ENCODE results near the gene TTF1. TPM values are rescaled to one million over a fixed set of nuclear protein-coding genes. Genes with fewer than 3 reads are reported as not detected.

TTF1 gene
- total and polyA plus RNA-seq, 9 of the 15 experiments (the other 6 are each of a cell fraction or from before 2014, with no cell fraction given), result 9.0 to 18.5 (median 15.8) TPM

DNA sequence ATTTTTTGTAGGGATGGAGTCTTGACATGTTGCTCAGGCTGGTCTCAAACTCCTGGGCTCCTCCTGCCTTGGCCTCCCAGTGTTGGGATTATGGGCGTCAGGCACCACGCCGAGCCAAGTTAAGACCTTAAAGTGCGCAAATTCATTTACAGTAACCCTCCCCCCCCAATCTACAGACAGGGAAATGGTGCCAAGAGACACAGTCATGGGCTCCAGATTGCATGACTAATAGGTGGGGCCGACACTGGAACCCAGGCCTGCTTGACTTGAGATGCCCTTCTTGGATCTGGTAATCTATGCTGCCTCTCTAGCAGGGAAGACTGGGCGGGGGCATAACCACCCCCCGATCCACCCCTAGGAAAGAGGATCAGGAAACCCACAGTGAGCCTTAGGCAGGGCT is 19.5 kb downstream of the TTF1 start (continued):
- TF ChIP-seq CEBPG (CRISPR knock-in tag; IDR thresholded peaks at IDR 0.05) (no peak), CEBPG (tag; conservative IDR thresholded peaks at IDR 0.05 in 1 of 2, IDR thresholded peaks at IDR 0.05 in 1 of 2) (no peak)

DNA sequence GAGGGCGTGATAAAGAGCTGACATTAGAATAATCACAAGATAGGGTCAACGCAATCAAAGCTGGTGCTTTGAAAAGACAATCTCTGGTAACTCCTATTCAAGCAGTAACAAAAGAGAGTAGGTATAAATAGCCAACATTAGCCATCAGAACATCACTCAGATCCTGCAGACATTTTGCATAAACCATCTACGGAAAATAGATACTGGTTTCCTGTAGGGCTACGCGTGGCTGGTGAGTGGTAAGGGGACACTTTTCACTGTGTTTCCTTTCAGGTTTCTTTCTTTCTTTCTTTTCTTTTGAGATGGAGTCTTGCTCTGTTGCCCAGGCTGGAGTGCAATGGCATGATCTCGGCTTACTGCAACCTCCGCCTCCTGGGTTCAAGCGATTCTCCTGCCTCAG is 22.3 kb downstream of the TTF1 start:
- Histone ChIP-seq H3K4me3 (no peak overlapping the region), H3K36me3 (ENCODE audit: control insufficient read depth, insufficient read depth, low read length) (peaks cover 72% of the 10 kb centered on the region; the same call in 2 of the 3 replicates), H2AFZ (ENCODE audit: low read depth, low read length) (no peak overlapping the region), H3K27me3 (ENCODE audit: control insufficient read depth in 2 of 2, insufficient read depth in 2 of 2, low read length in 2 of 2) (no peaks in the 10 kb centered on the region), H3K4me2 (ENCODE audit: insufficient read depth, low read length) (no peak overlapping the region), H4K20me1 (replicated peaks; ENCODE audit: control insufficient read depth, insufficient read depth, low read length) (no peaks in the 10 kb centered on the region), H3K9me3 (replicated peaks; ENCODE audit: control insufficient read depth, insufficient read depth, low read depth, low read length) (no peaks in the 10 kb centered on the region), H3K4me1 (replicated peaks in 1 of 2; ENCODE audit: control insufficient read depth in 2 of 2, insufficient read depth in 2 of 2, low read length in 2 of 2) (no peaks in the 10 kb centered on the region), H3K9me1 (ENCODE audit: control insufficient read depth, insufficient read depth, low read length) (peaks cover 5% of the 10 kb centered on the region), H3K79me2 (ENCODE audit: control insufficient read depth, insufficient read depth, low read length) (no peaks in the 10 kb centered on the region), H3K27ac (ENCODE audit: extremely low read depth, low read depth, low read length) (no peak overlapping the region), H3K9ac (ENCODE audit: insufficient read depth in 1 of 2, low read depth in 2 of 2, low read length in 2 of 2) (no peak overlapping the region)
- ChIA-PET POLR2A (interaction anchor here (1.2 kb wide), 1 partner anchor 12 kb away, joined by 3 read pairs; no protein-coding TSS in a partner anchor), CTCF (ENCODE audit: low intra/inter-chr PET ratio) (no interaction called here)
- in situ Hi-C loops (cut with MboI), result no loop called here
- no TSS peak for BruUV-seq (replicated peaks)
- intact Hi-C loops (cut with micrococcal nuclease), result no loop called here
- ATAC-seq, result no peak
- WGBS (ENCODE audit: insufficient coverage, low coverage, missing lambda C conversion rate), result 97% methylated on average over 6 of the region's 8 CpGs
- DNase-seq (ENCODE audit: extremely low read depth in 1 of 4, low spot score in 3 of 4), result no peak
- no peak for FAIRE-seq
- TF ChIP-seq TOE1 (IDR thresholded peaks at IDR 0.05; ENCODE audit: borderline replicate concordance) (no peak), TOE1 (CRISPR knock-in tag; IDR thresholded peaks at IDR 0.05; ENCODE audit: borderline replicate concordance, low read depth) (no peak), SPI1 (IDR thresholded peaks at IDR 0.05; ENCODE audit: borderline replicate concordance, low read depth, low read length) (no peak), ZNF830 (CRISPR knock-in tag; IDR thresholded peaks at IDR 0.05) (no peak), ZNF707 (CRISPR knock-in tag; conservative IDR thresholded peaks at IDR 0.05) (no peak), ZNF165 (CRISPR knock-in tag; IDR thresholded peaks at IDR 0.05; ENCODE audit: borderline replicate concordance) (no peak), U2AF1 (optimal IDR thresholded peaks at IDR 0.05; ENCODE audit: low read depth, low read length) (no peak), ILF3 (IDR thresholded peaks at IDR 0.05; ENCODE audit: borderline replicate concordance) (no peak)
- TF ChIP-seq, protein P1, sequence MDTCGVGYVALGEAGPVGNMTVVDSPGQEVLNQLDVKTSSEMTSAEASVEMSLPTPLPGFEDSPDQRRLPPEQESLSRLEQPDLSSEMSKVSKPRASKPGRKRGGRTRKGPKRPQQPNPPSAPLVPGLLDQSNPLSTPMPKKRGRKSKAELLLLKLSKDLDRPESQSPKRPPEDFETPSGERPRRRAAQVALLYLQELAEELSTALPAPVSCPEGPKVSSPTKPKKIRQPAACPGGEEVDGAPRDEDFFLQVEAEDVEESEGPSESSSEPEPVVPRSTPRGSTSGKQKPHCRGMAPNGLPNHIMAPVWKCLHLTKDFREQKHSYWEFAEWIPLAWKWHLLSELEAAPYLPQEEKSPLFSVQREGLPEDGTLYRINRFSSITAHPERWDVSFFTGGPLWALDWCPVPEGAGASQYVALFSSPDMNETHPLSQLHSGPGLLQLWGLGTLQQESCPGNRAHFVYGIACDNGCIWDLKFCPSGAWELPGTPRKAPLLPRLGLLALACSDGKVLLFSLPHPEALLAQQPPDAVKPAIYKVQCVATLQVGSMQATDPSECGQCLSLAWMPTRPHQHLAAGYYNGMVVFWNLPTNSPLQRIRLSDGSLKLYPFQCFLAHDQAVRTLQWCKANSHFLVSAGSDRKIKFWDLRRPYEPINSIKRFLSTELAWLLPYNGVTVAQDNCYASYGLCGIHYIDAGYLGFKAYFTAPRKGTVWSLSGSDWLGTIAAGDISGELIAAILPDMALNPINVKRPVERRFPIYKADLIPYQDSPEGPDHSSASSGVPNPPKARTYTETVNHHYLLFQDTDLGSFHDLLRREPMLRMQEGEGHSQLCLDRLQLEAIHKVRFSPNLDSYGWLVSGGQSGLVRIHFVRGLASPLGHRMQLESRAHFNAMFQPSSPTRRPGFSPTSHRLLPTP (IDR thresholded peaks at IDR 0.05; ENCODE audit: borderline replicate concordance, extremely low read depth, insufficient read length), result no peak
- TF ChIP-seq, protein P2, sequence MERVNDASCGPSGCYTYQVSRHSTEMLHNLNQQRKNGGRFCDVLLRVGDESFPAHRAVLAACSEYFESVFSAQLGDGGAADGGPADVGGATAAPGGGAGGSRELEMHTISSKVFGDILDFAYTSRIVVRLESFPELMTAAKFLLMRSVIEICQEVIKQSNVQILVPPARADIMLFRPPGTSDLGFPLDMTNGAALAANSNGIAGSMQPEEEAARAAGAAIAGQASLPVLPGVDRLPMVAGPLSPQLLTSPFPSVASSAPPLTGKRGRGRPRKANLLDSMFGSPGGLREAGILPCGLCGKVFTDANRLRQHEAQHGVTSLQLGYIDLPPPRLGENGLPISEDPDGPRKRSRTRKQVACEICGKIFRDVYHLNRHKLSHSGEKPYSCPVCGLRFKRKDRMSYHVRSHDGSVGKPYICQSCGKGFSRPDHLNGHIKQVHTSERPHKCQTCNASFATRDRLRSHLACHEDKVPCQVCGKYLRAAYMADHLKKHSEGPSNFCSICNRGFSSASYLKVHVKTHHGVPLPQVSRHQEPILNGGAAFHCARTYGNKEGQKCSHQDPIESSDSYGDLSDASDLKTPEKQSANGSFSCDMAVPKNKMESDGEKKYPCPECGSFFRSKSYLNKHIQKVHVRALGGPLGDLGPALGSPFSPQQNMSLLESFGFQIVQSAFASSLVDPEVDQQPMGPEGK (CRISPR knock-in tag; IDR thresholded peaks at IDR 0.05; ENCODE audit: borderline replicate concordance), result no peak
- TF ChIP-seq, protein P3, sequence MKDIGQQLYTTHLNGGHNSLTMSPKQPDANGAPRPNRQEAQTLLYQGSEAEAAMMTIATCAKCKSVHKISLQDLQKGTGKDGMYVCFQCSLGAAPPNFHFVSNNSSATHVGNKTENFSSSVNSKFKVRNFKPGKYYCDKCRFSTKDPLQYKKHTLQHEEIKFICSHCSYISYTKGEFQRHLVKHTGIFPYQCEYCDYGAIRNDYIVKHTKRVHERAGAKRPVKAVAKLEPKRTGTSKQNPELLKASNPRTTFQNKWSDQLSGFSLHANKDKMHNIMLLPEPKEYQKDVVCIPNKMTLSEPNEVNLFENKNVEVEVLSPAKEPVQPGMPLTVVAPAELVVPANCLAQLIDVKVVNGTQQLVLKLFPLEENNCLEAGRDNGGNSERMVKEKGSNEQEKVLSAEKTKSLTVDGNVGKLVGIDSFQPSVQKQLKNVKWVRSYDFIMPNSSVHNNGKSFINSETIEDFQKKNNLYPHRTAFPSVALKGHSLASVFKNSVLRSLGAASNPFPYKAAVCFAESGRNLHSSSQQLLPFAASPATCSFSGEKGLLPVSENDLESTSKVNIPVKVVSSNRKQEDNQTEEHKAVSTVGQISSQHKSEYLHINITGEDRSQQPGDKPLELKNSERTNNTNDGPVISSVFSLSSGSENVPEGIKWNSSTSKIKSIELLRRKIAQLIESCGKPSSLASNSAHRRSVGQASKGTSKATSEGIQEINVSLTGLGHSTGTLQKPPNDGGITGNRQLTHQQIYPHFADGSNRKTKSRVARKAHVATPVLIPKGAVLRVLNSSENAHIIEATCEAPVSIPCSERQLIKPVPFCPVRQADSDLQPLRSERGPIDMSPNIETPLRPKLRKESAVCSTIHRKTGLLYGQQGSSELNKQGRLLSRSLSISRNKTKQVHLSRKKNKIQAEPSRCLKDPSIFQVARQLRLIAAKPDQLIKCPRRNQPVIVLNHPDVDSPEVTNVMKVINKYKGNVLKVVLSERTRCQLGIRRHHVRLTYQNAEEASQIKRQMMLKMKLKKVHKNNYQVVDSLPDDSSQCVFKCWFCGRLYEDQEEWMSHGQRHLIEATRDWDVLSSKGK (CRISPR knock-in tag; IDR thresholded peaks at IDR 0.05), result no peak

Data from K562 (cell line).